ENCODE measurements around the gene PIWIL4. TPM values are rescaled to one million over a fixed set of nuclear protein-coding genes. Genes with fewer than 3 reads are reported as not detected.

Gene PIWIL4
- polyA plus RNA-seq, 6 donors from 2014 or later = 0.33 to 0.89 (median 0.59) TPM; not detected in 2

- H3K27me3 Mint-ChIP-seq = peaks cover 11 to 15% (median 12%) of the 10 kb centered on the region in 3 donors
- H3K36me3 Mint-ChIP-seq = no peaks in the 10 kb centered on the region
- no peaks in the 10 kb centered on the region for H3K9me3 Mint-ChIP-seq
- no peak overlapping the region for H3K27ac Mint-ChIP-seq
- no peaks in the 10 kb centered on the region for H3K4me1 Mint-ChIP-seq
- H3K4me3 Mint-ChIP-seq = no peak overlapping the region
- ATAC-seq (ENCODE audit: low read depth in 2 of 2) (no peak), DNase-seq (no peak)
These were observed 87.0 kb downstream of the PIWIL4 start for GRCh38 chr11:94654201-94654600.

DNA sequence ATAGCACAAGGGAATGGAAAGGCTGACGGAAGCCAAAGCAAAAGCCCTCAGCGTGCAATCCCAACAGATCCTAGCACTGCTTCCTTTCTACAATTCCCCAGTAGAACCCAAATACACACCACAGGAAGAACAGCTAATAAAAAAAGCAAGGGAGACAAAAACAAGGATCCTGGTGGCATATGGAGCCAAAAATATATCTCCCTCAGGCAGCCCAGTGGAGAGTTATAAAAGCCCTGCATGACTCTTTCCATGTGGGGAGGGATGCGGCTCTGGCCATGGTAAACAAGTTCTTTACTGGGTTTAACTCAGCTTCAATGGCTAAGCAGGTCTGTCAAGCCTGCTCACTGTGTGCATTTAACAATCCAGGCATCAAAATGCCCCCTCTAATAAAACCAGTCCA lies 88.1 kb downstream of the PIWIL4 start:
- H3K4me3 Mint-ChIP-seq = no peak overlapping the region
- ATAC-seq (ENCODE audit: low read depth in 2 of 2) = no peak
- H3K9me3 Mint-ChIP-seq = peaks cover 0 to 2% (median 0%) of the 10 kb centered on the region in 7 donors
- H3K36me3 Mint-ChIP-seq = no peaks in the 10 kb centered on the region
- no peaks in the 10 kb centered on the region for H3K4me1 Mint-ChIP-seq
- no peak for DNase-seq
- H3K27me3 Mint-ChIP-seq = peaks cover 12 to 16% (median 15%) of the 10 kb centered on the region in 3 donors
- H3K27ac Mint-ChIP-seq = no peak overlapping the region

GRCh38 chr11:94655956-94656355 lies 88.8 kb downstream of the PIWIL4 start:
- Mint-ChIP-seq H3K27ac (no peak overlapping the region), H3K9me3 (peaks cover 0 to 2% (median 0%) of the 10 kb centered on the region in 7 donors), H3K4me1 (no peaks in the 10 kb centered on the region), H3K36me3 (no peaks in the 10 kb centered on the region), H3K4me3 (no peak overlapping the region), H3K27me3 (peaks cover 14 to 20% (median 16%) of the 10 kb centered on the region in 3 donors)
- DNase-seq = no peak
- ATAC-seq (ENCODE audit: low read depth in 2 of 2) = no peak

- DNase-seq (no peak), ATAC-seq (ENCODE audit: low read depth in 2 of 2) (no peak)
- H3K27ac Mint-ChIP-seq = peak overlapping the region in 1 of 6 donors; percentile 41
- peak overlapping the region in 1 of 8 donors; percentile 10 for H3K4me3 Mint-ChIP-seq
- H3K4me1 Mint-ChIP-seq = no peaks in the 10 kb centered on the region
- peaks cover 20 to 27% (median 24%) of the 10 kb centered on the region in 3 donors for H3K27me3 Mint-ChIP-seq
- H3K9me3 Mint-ChIP-seq = peaks cover 0 to 2% (median 0%) of the 10 kb centered on the region in 7 donors
- no peaks in the 10 kb centered on the region for H3K36me3 Mint-ChIP-seq
These were observed 89.8 kb downstream of the PIWIL4 start for GRCh38 chr11:94656968-94657367.

GRCh38 chr11:94657629-94658028 lies 90.5 kb downstream of the PIWIL4 start:
- ATAC-seq (ENCODE audit: low read depth in 2 of 2) (no peak), DNase-seq (no peak)
- H3K4me3 Mint-ChIP-seq = no peak overlapping the region
- peaks cover 20 to 27% (median 24%) of the 10 kb centered on the region in 3 donors for H3K27me3 Mint-ChIP-seq
- no peak overlapping the region for H3K27ac Mint-ChIP-seq
- no peaks in the 10 kb centered on the region for H3K36me3 Mint-ChIP-seq
- H3K4me1 Mint-ChIP-seq = no peaks in the 10 kb centered on the region
- H3K9me3 Mint-ChIP-seq = peaks cover 0 to 2% (median 0%) of the 10 kb centered on the region in 7 donors

DNA sequence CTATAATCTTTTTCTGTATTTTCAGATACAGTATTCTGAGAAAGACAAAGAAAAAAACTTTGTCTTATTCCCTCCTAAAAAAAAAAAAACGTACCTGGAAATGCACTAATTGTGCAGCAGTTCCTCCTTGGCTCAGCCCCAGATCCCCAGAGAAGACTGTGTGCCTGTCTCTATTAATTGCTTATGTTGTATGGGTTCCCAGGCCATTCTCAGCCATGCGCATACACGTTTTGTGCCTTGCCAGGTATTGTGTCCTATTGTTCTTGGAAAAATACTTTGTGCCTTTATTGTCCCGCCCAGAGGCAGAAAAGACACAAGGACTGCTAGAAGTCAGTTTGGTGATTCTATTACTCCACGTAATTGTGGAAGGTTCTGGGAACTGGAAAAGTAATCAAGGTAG lies 91.2 kb downstream of the PIWIL4 start:
- Mint-ChIP-seq H3K9me3 (peaks cover 0 to 4% (median 2%) of the 10 kb centered on the region in 7 donors), H3K4me1 (no peaks in the 10 kb centered on the region), H3K36me3 (no peaks in the 10 kb centered on the region), H3K27me3 (peaks cover 20 to 24% (median 23%) of the 10 kb centered on the region in 3 donors), H3K4me3 (no peak overlapping the region), H3K27ac (no peak overlapping the region)
- DNase-seq = no peak
- no peak for ATAC-seq (ENCODE audit: low read depth in 2 of 2)

GRCh38 chr11:94658888-94659287 lies 91.7 kb downstream of the PIWIL4 start:
- Mint-ChIP-seq H3K4me1 (no peaks in the 10 kb centered on the region), H3K4me3 (no peak overlapping the region), H3K27me3 (peaks cover 20 to 24% (median 23%) of the 10 kb centered on the region in 3 donors), H3K27ac (no peak overlapping the region), H3K9me3 (peaks cover 0 to 5% (median 2%) of the 10 kb centered on the region in 7 donors), H3K36me3 (no peaks in the 10 kb centered on the region)
- ATAC-seq (ENCODE audit: low read depth in 2 of 2) (no peak), DNase-seq (no peak)

DNA sequence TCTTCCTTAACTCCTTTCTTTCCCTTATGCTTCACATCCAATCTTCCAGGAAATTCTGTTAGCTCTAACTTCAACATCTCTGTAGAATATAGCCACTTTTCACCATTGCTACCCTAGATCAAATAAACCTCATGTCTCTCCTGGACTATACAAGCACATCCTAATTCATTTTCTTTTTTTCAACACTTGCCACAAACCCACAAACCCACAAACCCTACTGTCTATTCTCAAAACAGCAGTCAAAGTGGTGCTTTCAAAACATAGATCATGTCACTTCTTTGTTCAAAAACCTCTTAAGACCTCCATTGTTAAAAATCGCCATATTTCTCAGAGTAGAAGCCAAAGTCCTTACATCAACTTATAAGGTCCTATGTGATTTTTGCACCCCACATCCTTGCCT lies 94.3 kb downstream of the PIWIL4 start:
- ATAC-seq (ENCODE audit: low read depth in 2 of 2) (no peak), DNase-seq (no peak)
- peaks cover 17 to 30% (median 24%) of the 10 kb centered on the region in 3 donors for H3K27me3 Mint-ChIP-seq
- no peak overlapping the region for H3K27ac Mint-ChIP-seq
- no peaks in the 10 kb centered on the region for H3K36me3 Mint-ChIP-seq
- H3K4me3 Mint-ChIP-seq = no peak overlapping the region
- H3K4me1 Mint-ChIP-seq = no peaks in the 10 kb centered on the region
- H3K9me3 Mint-ChIP-seq = peaks cover 0 to 5% (median 2%) of the 10 kb centered on the region in 7 donors

DNA sequence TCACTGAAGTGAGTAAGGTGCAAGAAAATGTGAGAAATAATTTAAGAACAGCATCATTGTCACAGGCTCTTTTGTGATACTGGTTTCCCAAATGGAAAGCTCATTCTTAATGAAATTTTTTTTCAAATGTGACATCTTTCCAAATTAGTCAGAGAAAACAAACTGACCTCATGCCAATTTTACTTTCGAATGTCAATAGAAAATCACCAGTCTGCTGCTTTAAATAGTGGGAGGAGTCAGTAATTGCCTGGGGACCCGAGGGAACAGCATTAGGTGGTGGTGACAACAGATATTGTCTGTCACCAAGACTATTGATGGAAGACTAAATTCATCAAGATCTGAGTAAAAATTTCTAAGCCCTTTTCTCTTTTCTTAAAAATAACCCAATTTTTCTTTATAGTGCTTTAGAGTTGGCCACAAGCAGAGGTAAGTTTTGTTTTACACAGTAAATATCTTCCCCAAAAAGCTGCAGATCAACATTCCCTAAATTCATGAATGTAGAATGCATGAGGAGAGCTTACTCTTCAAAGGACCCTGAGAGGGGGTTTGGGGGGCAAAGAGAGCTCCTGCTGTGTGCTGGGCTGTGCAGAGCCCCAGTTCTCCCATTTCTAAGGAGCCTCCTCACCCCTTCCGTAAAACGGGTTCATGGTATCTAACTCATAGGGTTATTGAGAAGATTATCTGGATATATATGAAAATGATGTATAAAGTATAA lies 95.1 kb downstream of the PIWIL4 start:
- Mint-ChIP-seq H3K4me3 (no peak overlapping the region), H3K4me1 (no peaks in the 10 kb centered on the region), H3K9me3 (peaks cover 0 to 5% (median 2%) of the 10 kb centered on the region in 7 donors), H3K27ac (no peak overlapping the region), H3K36me3 (no peaks in the 10 kb centered on the region), H3K27me3 (peaks cover 17 to 24% (median 19%) of the 10 kb centered on the region in 3 donors)
- ATAC-seq (ENCODE audit: low read depth in 2 of 2) = no peak
- DNase-seq = no peak

DNA sequence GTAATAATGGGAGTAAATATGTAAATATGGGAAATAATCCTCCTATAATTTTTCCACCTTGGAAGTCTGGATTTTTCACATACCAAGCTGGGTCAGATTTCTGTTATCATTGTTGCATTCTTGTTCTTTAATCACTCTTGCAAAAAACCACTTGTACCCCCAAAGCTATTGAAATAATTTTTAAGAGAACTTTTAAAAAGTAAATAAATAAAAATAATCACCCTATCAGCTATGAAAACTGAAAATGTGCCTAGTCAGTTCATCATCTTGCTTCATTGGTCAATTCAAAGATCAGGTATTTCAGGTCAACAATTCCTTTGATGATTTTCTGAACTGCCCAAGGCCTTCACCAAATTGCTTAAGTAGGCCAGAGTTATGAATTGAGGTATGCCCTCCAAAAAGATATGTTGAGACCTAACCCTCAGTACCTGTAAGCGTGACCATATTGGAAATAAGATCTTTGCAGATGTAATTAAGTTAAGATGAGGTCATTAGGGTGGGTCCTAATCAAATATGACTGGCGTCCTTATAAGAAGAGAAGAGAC lies 95.8 kb downstream of the PIWIL4 start:
- H3K4me1 Mint-ChIP-seq = no peaks in the 10 kb centered on the region
- no peaks in the 10 kb centered on the region for H3K36me3 Mint-ChIP-seq
- no peak overlapping the region for H3K4me3 Mint-ChIP-seq
- H3K27me3 Mint-ChIP-seq = peaks cover 13 to 19% (median 16%) of the 10 kb centered on the region in 3 donors
- H3K27ac Mint-ChIP-seq = no peak overlapping the region
- H3K9me3 Mint-ChIP-seq = peaks cover 0 to 5% (median 2%) of the 10 kb centered on the region in 7 donors
- ATAC-seq (ENCODE audit: low read depth in 2 of 2) = no peak
- no peak for DNase-seq

GRCh38 chr11:94664346-94664745 lies 97.2 kb downstream of the PIWIL4 start:
- Mint-ChIP-seq H3K4me1 (no peaks in the 10 kb centered on the region), H3K27me3 (peaks cover 15 to 22% (median 19%) of the 10 kb centered on the region in 3 donors), H3K9me3 (peaks cover 0 to 5% (median under 1%) of the 10 kb centered on the region in 7 donors), H3K27ac (no peak overlapping the region), H3K36me3 (no peaks in the 10 kb centered on the region), H3K4me3 (no peak overlapping the region)
- DNase-seq = no peak
- ATAC-seq (ENCODE audit: low read depth in 2 of 2) = no peak

GRCh38 chr11:94665116-94665659 lies 98.0 kb downstream of the PIWIL4 start:
- Mint-ChIP-seq H3K27ac (no peak overlapping the region), H3K4me3 (no peak overlapping the region), H3K36me3 (no peaks in the 10 kb centered on the region), H3K4me1 (no peaks in the 10 kb centered on the region), H3K9me3 (peaks cover 0 to 5% (median 0%) of the 10 kb centered on the region in 7 donors), H3K27me3 (peaks cover 15 to 19% (median 17%) of the 10 kb centered on the region in 3 donors)
- no peak for ATAC-seq (ENCODE audit: low read depth in 2 of 2)
- DNase-seq = no peak

- H3K27me3 Mint-ChIP-seq = peaks cover 3 to 10% (median 9%) of the 10 kb centered on the region in 3 donors
- no peak for ATAC-seq (ENCODE audit: low read depth in 2 of 2)
- H3K4me1 Mint-ChIP-seq = no peaks in the 10 kb centered on the region
These were observed 99.9 kb downstream of the PIWIL4 start for GRCh38 chr11:94666792-94667721.

More at GRCh38 chr11:94666792-94667721, 99.9 kb downstream of the PIWIL4 start:
- DNase-seq = no peak
- H3K27ac Mint-ChIP-seq = no peak overlapping the region
- peaks cover 0 to 6% (median 1%) of the 10 kb centered on the region in 7 donors for H3K9me3 Mint-ChIP-seq
- H3K36me3 Mint-ChIP-seq = no peaks in the 10 kb centered on the region
- no peak overlapping the region for H3K4me3 Mint-ChIP-seq

Data from naive B cell (primary cell).